ENCODE results near the gene MOGAT1. TPM values are rescaled to one million over a fixed set of nuclear protein-coding genes. Genes with fewer than 3 reads are reported as not detected.
"Not testable (repeated sequence)": the region's sequence is repeated elsewhere in the genome, so short reads cannot be mapped to it uniquely, and the experiment has no call there.

MOGAT1 gene
- total and polyA plus RNA-seq, 5 experiments from 2014 or later, result not detected

- H3K4me1 Mint-ChIP-seq, ATAC-seq, POLR2A ChIA-PET, H3K4me3 Mint-ChIP-seq, H3K36me3 Mint-ChIP-seq, H3K27me3 Mint-ChIP-seq, DNase-seq, H3K9me3 Mint-ChIP-seq, H3K27ac Mint-ChIP-seq: not testable (repeated sequence)
Observed at GRCh38 chr2:222721597-222721996, 50.1 kb downstream of the MOGAT1 start.

- H3K36me3 Mint-ChIP-seq, result no peaks in the 10 kb centered on the region
- POLR2A ChIA-PET, result no interaction called here
- DNase-seq, result no peak
- no peaks in the 10 kb centered on the region for H3K4me1 Mint-ChIP-seq
- H3K9me3 Mint-ChIP-seq, result no peaks in the 10 kb centered on the region
- no peak overlapping the region for H3K27ac Mint-ChIP-seq
- no peak for ATAC-seq
- no peaks in the 10 kb centered on the region for H3K27me3 Mint-ChIP-seq
- H3K4me3 Mint-ChIP-seq, result no peak overlapping the region
Observed at GRCh38 chr2:222722327-222722946, 51.0 kb downstream of the MOGAT1 start.

GRCh38 chr2:222724208-222724607 lies 52.8 kb downstream of the MOGAT1 start:
- POLR2A ChIA-PET, result no interaction called here
- H3K4me3 Mint-ChIP-seq, result no peak overlapping the region
- no peak overlapping the region for H3K27ac Mint-ChIP-seq
- H3K27me3 Mint-ChIP-seq, result no peaks in the 10 kb centered on the region
- ATAC-seq (no peak), DNase-seq (no peak)
- no peaks in the 10 kb centered on the region for H3K9me3 Mint-ChIP-seq
- H3K36me3 Mint-ChIP-seq, result no peaks in the 10 kb centered on the region
- H3K4me1 Mint-ChIP-seq, result no peaks in the 10 kb centered on the region

GRCh38 chr2:222728621-222729020 lies 57.2 kb downstream of the MOGAT1 start:
- Mint-ChIP-seq H3K9me3 (no peaks in the 10 kb centered on the region), H3K4me1 (peaks cover 0 to 7% (median under 1%) of the 10 kb centered on the region in 4 donors), H3K27me3 (peaks cover 0 to 14% (median 4%) of the 10 kb centered on the region in 5 donors), H3K27ac (no peak overlapping the region), H3K36me3 (no peaks in the 10 kb centered on the region), H3K4me3 (no peak overlapping the region)
- ATAC-seq (no peak), DNase-seq (no peak)
- POLR2A ChIA-PET, result no interaction called here

GRCh38 chr2:222730366-222730999 lies 59.0 kb downstream of the MOGAT1 start:
- ATAC-seq, result no peak
- peaks cover 0 to 7% (median under 1%) of the 10 kb centered on the region in 4 donors for H3K4me1 Mint-ChIP-seq
- no peak for DNase-seq
- H3K27me3 Mint-ChIP-seq, result peaks cover 0 to 15% (median 4%) of the 10 kb centered on the region in 5 donors
- POLR2A ChIA-PET, result interaction anchor here (0.9 kb wide), 1 partner anchor 42 kb away, joined by 5 read pairs; no protein-coding TSS in a partner anchor
- no peaks in the 10 kb centered on the region for H3K36me3 Mint-ChIP-seq
- H3K27ac Mint-ChIP-seq, result no peak overlapping the region
- no peak overlapping the region for H3K4me3 Mint-ChIP-seq
- no peaks in the 10 kb centered on the region for H3K9me3 Mint-ChIP-seq

- Mint-ChIP-seq H3K36me3 (no peaks in the 10 kb centered on the region), H3K9me3 (no peaks in the 10 kb centered on the region), H3K4me1 (peaks cover 0 to 7% (median under 1%) of the 10 kb centered on the region in 4 donors), H3K4me3 (no peak overlapping the region), H3K27ac (no peak overlapping the region), H3K27me3 (peaks cover 0 to 15% (median 7%) of the 10 kb centered on the region in 5 donors)
- ATAC-seq, result no peak
- POLR2A ChIA-PET, result no interaction called here
- no peak for DNase-seq
Observed at GRCh38 chr2:222731201-222731621, 59.8 kb downstream of the MOGAT1 start.

- H3K9me3 Mint-ChIP-seq, result no peaks in the 10 kb centered on the region
- H3K27me3 Mint-ChIP-seq, result peaks cover 6 to 23% (median 13%) of the 10 kb centered on the region in 5 donors
- POLR2A ChIA-PET, result interaction anchor here (0.8 kb wide), 1 partner anchor 20 kb away, joined by 4 read pairs; no protein-coding TSS in a partner anchor
- H3K36me3 Mint-ChIP-seq, result no peaks in the 10 kb centered on the region
- no peak overlapping the region for H3K27ac Mint-ChIP-seq
- no peak for DNase-seq
- H3K4me3 Mint-ChIP-seq, result no peak overlapping the region
- ATAC-seq, result no peak
- H3K4me1 Mint-ChIP-seq, result peaks cover 0 to 7% (median under 1%) of the 10 kb centered on the region in 4 donors
Observed at GRCh38 chr2:222732489-222733178, 61.2 kb downstream of the MOGAT1 start.

GRCh38 chr2:222733470-222733845 lies 62.0 kb downstream of the MOGAT1 start:
- DNase-seq (no peak), ATAC-seq (no peak)
- POLR2A ChIA-PET, result interaction anchor here (0.8 kb wide), 1 partner anchor 19 kb away, joined by 4 read pairs; no protein-coding TSS in a partner anchor
- Mint-ChIP-seq H3K9me3 (no peaks in the 10 kb centered on the region), H3K27me3 (peaks cover 6 to 25% (median 13%) of the 10 kb centered on the region in 5 donors), H3K27ac (no peak overlapping the region), H3K4me1 (peaks cover 0 to 7% (median under 1%) of the 10 kb centered on the region in 4 donors), H3K36me3 (no peaks in the 10 kb centered on the region), H3K4me3 (no peak overlapping the region)

- Mint-ChIP-seq H3K36me3 (no peaks in the 10 kb centered on the region), H3K4me3 (no peak overlapping the region), H3K9me3 (peaks cover 0 to 2% (median 0%) of the 10 kb centered on the region in 9 donors), H3K4me1 (peaks cover 0 to 10% (median under 1%) of the 10 kb centered on the region in 4 donors), H3K27me3 (peaks cover 6 to 30% (median 13%) of the 10 kb centered on the region in 5 donors), H3K27ac (no peak overlapping the region)
- DNase-seq (no peak), ATAC-seq (no peak)
- POLR2A ChIA-PET, result no interaction called here
Observed at GRCh38 chr2:222733846-222734702, 62.6 kb downstream of the MOGAT1 start.

GRCh38 chr2:222734703-222735014 lies 63.2 kb downstream of the MOGAT1 start:
- DNase-seq (no peak), ATAC-seq (no peak)
- H3K4me3 Mint-ChIP-seq, result no peak overlapping the region
- H3K27me3 Mint-ChIP-seq, result peaks cover 5 to 27% (median 13%) of the 10 kb centered on the region in 5 donors
- POLR2A ChIA-PET, result no interaction called here
- no peaks in the 10 kb centered on the region for H3K36me3 Mint-ChIP-seq
- H3K4me1 Mint-ChIP-seq, result peaks cover 0 to 11% (median under 1%) of the 10 kb centered on the region in 4 donors
- peaks cover 0 to 2% (median 0%) of the 10 kb centered on the region in 9 donors for H3K9me3 Mint-ChIP-seq
- no peak overlapping the region for H3K27ac Mint-ChIP-seq

- H3K27me3 Mint-ChIP-seq, result peaks cover 2 to 26% (median 13%) of the 10 kb centered on the region in 5 donors
- no peaks in the 10 kb centered on the region for H3K36me3 Mint-ChIP-seq
- H3K4me3 Mint-ChIP-seq, result no peak overlapping the region
- peaks cover 0 to 2% (median 0%) of the 10 kb centered on the region in 9 donors for H3K9me3 Mint-ChIP-seq
- peaks cover 0 to 4% (median 0%) of the 10 kb centered on the region in 4 donors for H3K4me1 Mint-ChIP-seq
- POLR2A ChIA-PET, result no interaction called here
- DNase-seq (no peak), ATAC-seq (no peak)
- H3K27ac Mint-ChIP-seq, result no peak overlapping the region
Observed at GRCh38 chr2:222736301-222736700, 64.8 kb downstream of the MOGAT1 start.

GRCh38 chr2:222736924-222737323 lies 65.5 kb downstream of the MOGAT1 start:
- Mint-ChIP-seq H3K4me1 (peaks cover 0 to 4% (median 0%) of the 10 kb centered on the region in 4 donors), H3K27ac (no peak overlapping the region), H3K9me3 (peaks cover 0 to 2% (median 0%) of the 10 kb centered on the region in 9 donors), H3K27me3 (peaks cover 2 to 22% (median 13%) of the 10 kb centered on the region in 5 donors), H3K36me3 (no peaks in the 10 kb centered on the region), H3K4me3 (no peak overlapping the region)
- ATAC-seq (no peak), DNase-seq (no peak)
- POLR2A ChIA-PET, result no interaction called here

All from naive thymus-derived CD8-positive, alpha-beta T cell (primary cell).